Right atrium auricular region (tissue), 2 donors: ENCODE data around the gene TNFRSF25. TPM values are rescaled to one million over a fixed set of nuclear protein-coding genes. Genes with fewer than 3 reads are reported as not detected.

Experiments
- DNase-seq: peaks from one replicate; pipeline ENCODE4 v3.0.0-alpha.2; 2019; ENCODE audit warnings: low spot score
- H3K27ac ChIP-seq, 2 donors: fragments of 200-600 bp; sonication (generic); 1 replicate in 1 of 2; 2 replicates in 1 of 2; pipeline ENCODE4 v1.5.1; 2016 to 2019
- H3K27me3 ChIP-seq, 2 donors: fragments of 200-600 bp; sonication (generic); one replicate each; pipeline versions ENCODE4 v1.5.1 to v1.6.0; 2017 to 2019
- H3K36me3 ChIP-seq: fragments of 200-600 bp; sonication (generic); one replicate; pipeline ENCODE4 v1.5.1; 2016
- H3K4me1 ChIP-seq, 2 donors: fragments of 200-600 bp; sonication (generic); one replicate each; pipeline versions ENCODE4 v1.5.1 to v1.6.0; 2017 to 2019
- H3K4me3 ChIP-seq, 2 donors: fragments of 200-600 bp; sonication (generic); 1 replicate in 1 of 2; 2 replicates in 1 of 2; pipeline ENCODE4 v1.5.1; 2017 to 2019; ENCODE audit warnings: mild to moderate bottlenecking in 1 of 2, moderate library complexity in 1 of 2
- H3K9me3 ChIP-seq, 2 donors: fragments of 200-600 bp; sonication (generic); one replicate each; pipeline ENCODE4 v1.5.1; 2019
- CTCF ChIP-seq, 2 donors: fragments of 200-600 bp; sonication (generic); IDR thresholded peaks; one replicate each; pipeline ENCODE4 v1.5.1; 2019; ENCODE audit warnings: antibody characterized with exemption in 2 of 2
- microRNA-seq, 2 donors: library from miRNA; unstranded; fragments of <30 nt; microRNA quantifications; one replicate each; pipeline ENCODE4, GENCODE V29; 2016 to 2017; ENCODE audit warnings: borderline number of aligned reads in 2 of 2, borderline replicate concordance in 1 of 2
- total RNA-seq, 2 donors: library from RNA; depleted of rRNA; stranded (reverse); fragments of >200 nt; gene quantifications; one replicate each; pipeline ENCODE4 v1.1.0, GENCODE V29; 2016

TNFRSF25 gene
- total RNA-seq, 2 donors from 2014 or later = 4.4 to 7.4 TPM

GRCh38 chr1:6414881-6415626, 50.9 kb downstream of the TNFRSF25 start:
- H3K36me3 ChIP-seq = no peaks in the 10 kb centered on the region
- peaks cover 0 to 18% of the 10 kb centered on the region in 2 donors for H3K4me1 ChIP-seq
- H3K4me3 ChIP-seq = no peak overlapping the region
- H3K27ac ChIP-seq = no peak overlapping the region
- DNase-seq = no peak
- H3K27me3 ChIP-seq = peaks cover 10 to 32% of the 10 kb centered on the region in 2 donors
- H3K9me3 ChIP-seq = no peaks in the 10 kb centered on the region
- no peak for TF ChIP-seq CTCF (IDR thresholded peaks at IDR 0.05)

GRCh38 chr1:6414443-6414844, 51.5 kb downstream of the TNFRSF25 start:
- Histone ChIP-seq H3K27ac (no peak overlapping the region), H3K4me3 (no peak overlapping the region), H3K27me3 (peaks cover 7 to 26% of the 10 kb centered on the region in 2 donors), H3K36me3 (no peaks in the 10 kb centered on the region), H3K9me3 (no peaks in the 10 kb centered on the region), H3K4me1 (peaks cover 0 to 12% of the 10 kb centered on the region in 2 donors)
- no peak for DNase-seq
- TF ChIP-seq CTCF (IDR thresholded peaks at IDR 0.05) = peak in 1 of 2 donors; percentile 40

GRCh38 chr1:6412896-6413295, 53.1 kb downstream of the TNFRSF25 start:
- Histone ChIP-seq H3K36me3 (no peaks in the 10 kb centered on the region), H3K27me3 (peaks cover 0 to 10% of the 10 kb centered on the region in 2 donors), H3K27ac (no peak overlapping the region), H3K4me3 (no peak overlapping the region), H3K9me3 (no peaks in the 10 kb centered on the region), H3K4me1 (peaks cover 0 to 3% of the 10 kb centered on the region in 2 donors)
- TF ChIP-seq CTCF (IDR thresholded peaks at IDR 0.05) = no peak
- no peak for DNase-seq

Small RNA genes lying within 50 kb of the gene (microRNA-seq; reads per million reads assigned to microRNA genes)
- 0 reads per million in 2 donors for gene MIR4252

Other genes with a start within 250 kb of the TNFRSF25 start
- 10 to 100 TPM; 71.4 to 74.4 TPM for gene ICMT, start 230.2 kb downstream of the TNFRSF25 start, total RNA-seq
- not detected for gene HES3, start 222.0 kb downstream of the TNFRSF25 start, total RNA-seq
- 10 to 100 TPM in 1 of 2 donors, 1 to 10 TPM in 1; 7.6 to 17.4 TPM for gene GPR153, start 205.1 kb downstream of the TNFRSF25 start, total RNA-seq
- 10 to 100 TPM in 1 of 2 donors, 1 to 10 TPM in 1; 6.6 to 10.7 TPM for gene ACOT7, start 72.4 kb downstream of the TNFRSF25 start, total RNA-seq
- not detected for gene HES2, start 46.3 kb downstream of the TNFRSF25 start, total RNA-seq
- under 1 TPM in 1 of 2 donors, not detected in 1; 0.47 TPM for gene ESPN, start 41.4 kb downstream of the TNFRSF25 start, total RNA-seq
- gene PLEKHG5, start 25.5 kb upstream of the TNFRSF25 start, total RNA-seq = 1 to 10 TPM; 7.0 to 7.9 TPM
- 10 to 100 TPM; 15.4 to 15.6 TPM for gene NOL9, start 88.3 kb upstream of the TNFRSF25 start, total RNA-seq
- gene TAS1R1, start 89.1 kb upstream of the TNFRSF25 start, total RNA-seq = not detected
- gene ZBTB48, start 113.8 kb upstream of the TNFRSF25 start, total RNA-seq = 1 to 10 TPM; 4.0 to 9.0 TPM
- gene KLHL21, start 136.7 kb upstream of the TNFRSF25 start, total RNA-seq = 10 to 100 TPM; 61.6 to 83.0 TPM
- 1 to 10 TPM; 5.0 to 8.1 TPM for gene PHF13, start 147.6 kb upstream of the TNFRSF25 start, total RNA-seq
- gene THAP3, start 158.7 kb upstream of the TNFRSF25 start, total RNA-seq = 10 to 100 TPM; 14.6 to 21.4 TPM
- gene DNAJC11, start 235.6 kb upstream of the TNFRSF25 start, total RNA-seq = 10 to 100 TPM; 25.3 to 48.0 TPM